Activated CD4-positive, CD25-positive, alpha-beta regulatory T cell treated with anti-CD3 and anti-CD28 coated beads, Interleukin-2, amount 50 U/mL, for 72 hours (primary cell): ENCODE data around the gene IFT74.

Experiments used
- DNase-seq: peaks from one replicate; pipeline ENCODE4 v3.0.0; 2021

IFT74 gene

DNA sequence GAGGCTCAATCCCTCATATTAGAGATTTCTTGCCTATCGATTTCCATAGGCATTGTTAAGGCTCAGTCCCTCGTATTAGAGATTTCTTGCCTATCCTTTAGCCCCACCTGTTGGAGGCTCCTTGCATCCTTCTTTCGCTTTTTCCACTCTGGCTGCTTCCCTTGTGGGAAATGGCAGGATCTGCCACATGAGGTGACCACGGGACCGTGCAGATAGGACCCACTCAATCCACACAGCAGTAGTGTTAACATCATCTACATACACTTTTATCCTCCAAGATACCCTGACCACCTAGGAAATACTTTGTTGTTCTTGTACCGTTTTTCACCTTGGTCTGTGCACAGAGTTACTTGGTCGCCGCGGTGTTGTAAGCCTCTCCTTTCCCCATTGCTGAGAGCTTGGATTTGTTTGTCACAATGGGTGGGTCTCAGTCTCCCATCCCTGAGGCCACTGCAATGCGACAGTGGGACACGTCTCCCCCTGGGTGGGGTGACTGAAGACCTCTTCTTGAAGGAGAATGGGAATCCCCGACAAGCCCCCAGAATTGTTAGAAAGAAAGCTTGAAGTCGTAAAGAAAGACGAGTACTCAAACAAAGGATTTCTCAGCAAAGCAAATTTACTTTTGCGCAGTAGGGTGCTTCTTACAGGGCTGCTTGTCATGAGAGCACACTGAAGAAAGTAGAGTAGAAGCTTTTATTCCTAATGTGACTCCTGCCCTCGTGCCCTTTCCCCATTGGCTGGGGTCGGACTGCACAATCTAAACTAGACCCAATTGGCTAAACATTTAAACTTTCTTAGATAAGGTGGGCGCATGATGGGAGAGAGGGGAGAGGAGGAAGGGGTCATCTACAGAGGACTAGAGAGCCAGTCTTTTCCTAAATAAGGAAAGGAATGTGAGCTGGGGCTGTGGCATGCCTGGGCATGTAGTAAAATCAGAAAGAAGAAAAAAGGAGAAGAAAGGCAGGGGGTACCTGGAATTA lies 19.8 kb downstream of the IFT74 start:
- no peak for DNase-seq

DNA sequence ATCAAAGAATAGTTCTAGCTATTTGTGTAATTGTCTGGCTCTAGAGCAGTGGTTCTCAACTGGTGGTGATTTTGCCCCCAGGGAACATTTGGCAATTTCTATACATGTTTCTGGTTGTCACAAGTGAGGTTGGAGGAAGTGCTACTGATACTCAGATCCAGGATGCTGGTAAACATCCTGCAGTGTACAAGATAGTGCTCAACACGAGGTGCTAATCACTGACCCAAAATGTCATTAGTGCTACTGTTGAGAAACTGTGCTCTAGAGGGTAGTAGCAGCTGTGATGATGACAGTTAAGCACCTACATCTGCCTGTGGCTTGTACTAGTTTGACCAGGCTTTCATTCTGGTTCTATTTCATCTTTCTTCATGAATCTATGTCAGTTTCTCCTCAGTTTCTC lies 27.1 kb downstream of the IFT74 start:
- DNase-seq, result no peak

DNA sequence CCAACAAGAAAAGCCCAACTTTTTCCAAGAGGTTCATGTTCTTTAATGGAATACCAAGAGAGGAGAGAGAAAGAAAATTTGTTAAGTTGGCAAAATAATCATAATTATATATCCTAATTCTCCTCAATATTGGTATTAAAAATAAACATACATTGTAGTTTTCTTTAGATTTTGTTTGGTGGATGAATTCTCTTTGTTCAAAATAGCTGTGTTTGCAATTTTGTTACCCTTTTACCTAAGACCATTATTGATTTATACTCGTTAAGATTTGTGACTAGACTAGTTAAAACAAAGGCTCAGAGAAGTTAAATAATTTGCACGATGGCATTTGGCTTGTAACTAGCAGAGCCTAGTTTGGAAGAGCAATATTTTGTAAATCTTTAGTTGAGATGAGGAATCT lies 39.6 kb downstream of the IFT74 start:
- DNase-seq, result no peak

DNA sequence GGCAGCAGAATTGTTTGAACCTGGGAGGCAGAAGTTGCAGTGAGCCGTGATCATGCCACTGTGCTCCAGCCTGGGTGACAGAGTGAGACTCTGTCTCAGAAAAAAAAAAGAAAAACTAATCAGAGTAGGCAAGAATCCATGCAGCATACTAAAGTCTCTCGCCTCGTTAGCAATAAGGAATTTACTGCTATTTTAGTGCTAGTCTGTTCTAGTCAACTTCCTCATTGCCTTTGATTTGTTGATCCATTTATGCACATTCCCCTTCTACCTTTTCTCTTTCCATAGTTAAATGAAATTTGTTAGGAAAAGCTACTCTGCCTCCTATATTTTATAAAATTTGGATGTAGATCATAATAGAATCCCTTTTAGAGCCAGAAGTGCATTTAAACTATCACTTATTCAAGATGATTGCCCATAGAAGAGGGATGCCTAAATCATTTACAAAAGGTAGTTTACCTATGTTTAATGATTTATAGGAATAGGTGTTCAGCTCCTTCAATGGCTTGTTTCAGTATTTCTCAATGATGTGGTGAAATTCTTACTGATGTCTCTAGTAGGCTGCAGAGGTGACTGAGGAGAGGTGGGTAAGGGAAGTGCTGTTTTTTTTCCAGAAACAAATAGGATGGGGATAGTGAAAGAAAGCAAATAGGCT lies 47.3 kb downstream of the IFT74 start:
- DNase-seq, result no peak

DNA sequence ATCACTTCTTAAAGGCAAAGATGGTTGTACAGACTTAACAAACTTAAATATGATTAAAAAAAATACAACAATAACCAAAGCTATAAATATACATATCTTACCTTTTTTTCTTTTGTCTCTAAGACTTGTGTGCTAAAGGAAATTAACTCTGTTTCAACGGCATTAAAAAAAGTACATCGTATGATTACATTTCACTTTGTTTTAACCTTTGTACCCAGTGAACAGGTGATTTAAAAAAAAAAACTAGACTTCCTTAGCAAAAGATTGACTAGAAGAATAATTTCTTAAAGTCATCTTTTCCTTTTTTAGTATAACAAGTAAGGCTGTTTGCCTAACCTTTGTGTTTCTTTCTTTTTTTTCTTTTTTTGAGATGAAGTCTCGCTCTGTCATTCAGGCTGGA lies 49.3 kb downstream of the IFT74 start, which contains the start of gene LRRC19:
Gene LRRC19, minus strand, starts transcription at position 182 of the 400 bp plus-strand sequence. CDS start 5,978 bp downstream, outside the sequence.
- no peak for DNase-seq

DNA sequence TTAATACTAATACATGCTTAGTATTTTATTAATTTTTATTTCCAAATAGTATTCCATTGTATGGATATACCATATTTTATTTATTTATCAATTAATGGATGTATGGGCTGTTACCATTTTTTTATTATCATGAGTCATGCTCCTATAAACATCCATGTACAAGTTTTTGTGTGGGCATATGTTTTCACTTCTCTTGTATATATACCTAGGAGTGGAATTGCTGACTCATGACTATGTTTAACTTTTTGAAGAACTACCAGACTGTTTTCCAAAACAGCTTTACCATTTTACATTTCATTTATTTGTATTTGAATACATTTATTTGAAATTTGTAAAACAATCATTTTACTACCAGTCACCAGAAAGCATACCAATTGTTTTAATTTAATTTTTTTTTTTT lies 63.4 kb downstream of the IFT74 start:
- no peak for DNase-seq

DNA sequence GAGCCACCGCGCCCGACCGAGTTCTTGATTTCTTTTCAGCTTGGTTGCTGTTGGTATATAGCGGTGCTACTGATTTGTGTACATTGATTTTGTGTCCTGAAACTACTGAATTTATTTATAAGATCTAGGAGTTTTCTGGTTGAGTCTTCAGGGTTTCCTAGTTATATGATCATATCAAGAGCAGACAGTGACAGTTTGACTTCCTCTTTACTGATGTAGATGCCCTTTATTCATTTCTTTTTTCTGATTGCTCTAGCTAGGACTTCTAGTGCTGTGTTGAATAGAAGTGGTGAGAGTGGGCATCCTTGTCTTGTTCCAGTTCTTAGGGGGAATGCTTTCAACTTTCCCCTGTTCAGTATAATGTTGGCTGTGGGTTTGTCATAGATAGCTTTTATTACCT lies 66.7 kb downstream of the IFT74 start:
- DNase-seq, result no peak

DNA sequence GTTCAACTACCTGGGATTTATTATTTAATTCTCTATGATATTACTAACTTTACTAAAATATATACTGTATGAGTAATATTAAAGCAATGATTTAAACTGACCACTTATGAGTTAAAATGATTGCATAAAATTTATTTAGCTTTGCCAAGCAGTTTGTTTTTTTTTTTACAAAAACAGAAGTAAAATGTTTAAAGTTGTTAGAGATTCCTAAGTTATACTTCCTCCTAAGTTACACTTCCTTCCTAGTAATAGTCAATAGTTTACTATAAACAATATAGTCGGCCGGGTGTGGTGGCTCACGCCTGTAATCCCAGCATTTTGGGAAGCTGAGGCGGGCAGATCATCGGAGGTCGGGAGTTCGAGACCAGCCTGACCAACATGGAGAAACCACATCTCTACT lies 73.0 kb downstream of the IFT74 start:
- DNase-seq, result no peak

DNA sequence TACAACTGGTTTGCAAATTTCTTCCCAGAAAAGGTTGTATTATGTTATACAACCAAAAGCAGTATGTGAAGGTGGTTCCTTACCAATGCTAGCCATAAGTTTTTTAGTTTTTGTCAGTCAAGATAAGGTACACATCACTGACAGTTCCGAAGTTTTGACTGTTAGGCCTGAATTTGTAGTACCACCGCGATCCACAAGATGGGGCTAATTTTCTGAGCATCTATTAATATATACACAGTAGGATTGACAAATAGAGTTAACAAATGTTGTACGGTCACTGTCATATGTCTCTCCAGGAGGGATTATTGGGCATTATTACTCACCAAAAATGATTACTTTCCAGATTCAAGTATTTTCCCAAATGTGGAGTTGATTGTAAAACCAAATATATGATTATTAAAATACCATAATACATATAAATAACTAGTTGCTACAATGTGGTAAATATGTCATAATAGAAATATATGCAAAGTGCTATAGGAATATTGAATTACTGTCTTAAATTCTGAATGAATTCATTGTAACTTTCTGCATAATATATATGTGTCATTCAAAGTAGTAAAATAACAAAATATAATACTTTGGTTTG lies 77.7 kb downstream of the IFT74 start:
- DNase-seq, result peak; percentile 56

DNA sequence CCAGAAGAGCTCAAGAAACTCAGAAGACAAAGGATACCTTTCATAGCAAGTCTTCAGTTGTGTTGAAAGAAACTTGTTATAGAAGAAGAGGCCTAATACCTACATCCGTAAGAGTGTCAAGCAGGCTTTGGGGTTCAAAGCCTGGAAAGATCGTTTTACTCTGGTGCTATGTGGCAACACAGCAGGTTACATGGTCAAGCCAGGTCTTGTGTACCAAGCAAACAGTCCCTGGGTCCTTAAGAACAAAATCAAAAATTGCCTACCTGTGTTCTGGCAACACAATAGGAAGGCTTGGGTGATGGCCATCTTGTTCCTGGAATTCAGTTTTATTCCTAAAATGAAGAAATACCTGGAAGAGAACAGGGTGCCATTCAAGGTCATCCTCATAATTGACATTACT lies 81.3 kb downstream of the IFT74 start:
- no peak for DNase-seq

DNA sequence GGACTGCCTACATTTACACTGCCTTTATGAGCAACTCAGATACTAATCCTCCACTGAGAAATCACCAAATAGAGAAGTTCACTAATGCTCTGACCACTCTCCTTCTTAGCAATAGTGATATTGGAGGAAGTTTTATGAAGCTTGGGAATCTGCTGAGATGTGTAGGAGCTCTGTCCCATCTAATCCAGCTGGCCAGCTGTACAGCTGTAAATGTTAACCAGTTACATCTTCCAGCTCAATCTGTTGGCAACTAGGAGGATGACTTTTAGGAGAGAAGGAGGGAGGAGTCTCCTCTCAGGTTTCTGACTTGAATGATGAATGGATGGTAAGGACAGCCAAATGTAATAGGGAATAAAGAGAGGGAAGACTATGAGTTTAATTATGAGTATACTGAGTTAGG lies 85.5 kb downstream of the IFT74 start:
- no peak for DNase-seq

DNA sequence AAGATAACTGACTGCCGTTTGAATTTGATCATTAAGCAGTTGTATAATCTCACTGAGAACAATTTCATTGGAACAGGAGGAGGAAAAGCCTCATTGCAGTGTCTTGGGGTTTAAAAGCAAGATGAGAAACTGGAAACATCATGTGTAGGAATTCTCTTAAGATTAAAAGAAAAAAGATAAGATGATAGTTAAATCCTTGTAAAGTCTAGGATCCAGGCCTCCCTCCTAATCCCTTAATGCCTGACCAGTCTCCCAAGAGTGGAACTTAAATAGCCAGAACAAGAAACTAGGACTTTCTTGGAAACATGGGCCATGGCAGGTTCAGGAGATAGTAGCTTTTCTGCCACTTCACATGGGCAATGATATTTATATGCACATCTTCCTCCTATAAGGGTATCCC lies 86.3 kb downstream of the IFT74 start:
- no peak for DNase-seq

DNA sequence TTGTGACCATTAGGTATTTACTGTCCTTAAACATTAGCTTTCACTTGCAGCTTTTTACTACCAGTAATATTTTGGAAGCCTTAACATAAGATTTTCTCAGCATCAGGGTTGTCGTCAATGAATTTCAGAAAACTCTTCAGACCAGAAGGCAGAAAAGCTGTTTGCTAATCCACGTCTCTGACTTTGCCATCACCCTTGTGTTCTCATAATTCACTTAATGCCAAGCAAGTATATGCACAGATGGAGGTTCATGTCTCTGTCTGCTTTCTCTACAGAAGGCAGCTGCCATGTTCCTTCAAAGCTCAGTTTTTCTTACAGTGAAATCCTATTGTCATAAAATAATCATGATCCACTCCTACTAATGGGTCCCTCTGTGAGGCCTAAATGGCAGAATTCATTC lies 87.0 kb downstream of the IFT74 start:
- no peak for DNase-seq

DNA sequence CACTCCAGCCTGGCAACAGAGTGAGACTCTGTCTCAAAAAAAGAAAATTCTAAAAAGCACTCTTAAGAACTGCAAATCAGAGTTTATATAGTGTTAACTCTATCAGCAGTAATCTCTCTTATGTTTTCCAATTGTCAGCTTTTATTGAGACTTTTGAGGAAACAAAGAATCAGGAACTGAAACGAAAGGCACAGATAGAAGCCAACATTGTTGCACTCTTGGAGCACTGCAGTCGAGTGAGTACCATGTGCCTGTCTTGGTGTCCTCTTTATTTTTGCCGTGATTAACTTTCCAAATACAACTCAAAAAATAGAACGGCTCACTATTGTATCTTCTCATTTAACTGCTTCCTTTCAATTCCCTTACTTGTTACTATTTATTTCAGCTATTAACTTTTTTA lies 90.9 kb downstream of the IFT74 start:
- DNase-seq, result no peak

DNA sequence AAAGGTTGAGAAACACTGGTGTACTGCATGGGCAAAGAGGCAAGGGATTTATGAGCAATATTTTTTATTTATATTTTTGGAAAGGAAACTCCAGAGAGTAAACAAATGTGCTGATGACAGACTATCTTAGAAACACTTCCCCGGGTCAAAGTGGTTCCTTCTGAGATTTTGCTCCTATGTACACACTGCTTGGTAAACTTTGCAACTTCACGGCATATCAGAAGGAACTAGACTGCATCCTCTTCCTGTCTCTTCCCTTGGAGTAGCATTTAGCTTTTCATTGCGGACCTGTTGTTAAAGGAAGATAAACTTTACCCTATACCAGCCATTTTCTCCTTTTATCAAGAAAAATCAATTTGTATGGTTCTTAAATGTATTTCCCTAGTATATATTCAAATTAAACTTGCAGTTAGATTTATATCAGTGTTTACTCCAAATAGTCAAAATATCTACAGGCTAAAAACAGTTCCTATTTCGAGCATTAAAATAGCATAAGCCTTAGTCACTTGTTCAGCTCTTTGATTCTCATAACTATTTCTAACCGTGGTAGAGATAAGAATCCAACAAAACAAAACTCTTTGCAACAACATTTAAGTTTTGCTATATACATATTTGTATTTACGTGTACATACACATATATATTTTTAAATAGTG lies 97.3 kb downstream of the IFT74 start:
- no peak for DNase-seq

DNA sequence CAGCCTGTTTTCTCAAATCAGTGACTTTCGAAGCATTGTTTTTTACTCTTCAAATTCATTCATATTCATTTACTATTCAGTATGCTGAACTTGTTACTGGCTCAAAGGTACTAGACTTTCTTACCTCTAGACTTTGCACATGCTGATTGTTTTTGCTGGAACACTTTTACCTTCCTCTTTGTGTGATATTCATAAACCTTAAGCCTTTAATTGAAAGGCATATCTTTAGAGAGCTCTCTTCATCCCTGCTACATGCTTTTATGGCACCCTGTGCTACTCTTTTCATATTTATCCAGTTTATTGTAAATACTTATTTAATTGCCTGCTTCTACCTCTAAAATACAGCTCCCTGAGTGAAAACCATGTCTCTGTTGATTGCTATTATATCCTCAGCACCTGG lies 97.9 kb downstream of the IFT74 start:
- DNase-seq, result no peak

DNA sequence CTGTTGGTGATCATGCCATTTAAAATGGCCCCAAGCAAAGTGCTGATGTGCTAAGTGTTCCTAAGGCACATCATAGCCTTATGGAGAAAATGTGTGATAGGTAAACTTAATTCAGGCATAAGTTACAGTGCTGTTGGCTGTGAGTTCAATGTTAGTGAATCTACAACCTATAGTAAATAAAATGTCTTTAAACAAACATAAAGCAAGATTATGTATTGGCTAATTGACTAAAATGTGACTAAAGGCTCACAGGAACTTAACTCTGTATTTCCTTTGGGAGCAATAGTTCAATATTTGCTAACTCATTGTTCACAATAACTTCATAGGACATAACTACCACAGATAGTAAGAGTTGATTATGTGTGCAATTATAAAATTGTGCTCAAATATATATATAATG lies 98.6 kb downstream of the IFT74 start:
- no peak for DNase-seq

DNA sequence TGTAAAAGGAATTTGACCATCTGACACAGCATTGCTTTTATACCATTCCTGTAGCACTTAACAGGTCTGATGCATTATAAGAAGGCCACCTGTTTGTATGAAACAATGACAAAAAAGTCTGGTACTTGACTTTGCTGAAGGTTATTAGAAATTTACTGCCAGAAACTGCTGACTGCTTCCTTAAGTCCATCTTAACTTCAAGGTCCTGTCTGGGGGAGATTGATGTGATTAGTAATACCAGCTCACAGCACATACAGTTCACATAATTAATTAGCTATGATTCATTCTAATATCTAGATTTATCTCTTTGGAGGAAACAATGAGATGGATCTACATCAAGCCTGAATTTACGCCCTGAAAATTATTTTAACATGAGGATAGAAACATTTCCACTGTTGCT lies 103.2 kb downstream of the IFT74 start:
- no peak for DNase-seq

DNA sequence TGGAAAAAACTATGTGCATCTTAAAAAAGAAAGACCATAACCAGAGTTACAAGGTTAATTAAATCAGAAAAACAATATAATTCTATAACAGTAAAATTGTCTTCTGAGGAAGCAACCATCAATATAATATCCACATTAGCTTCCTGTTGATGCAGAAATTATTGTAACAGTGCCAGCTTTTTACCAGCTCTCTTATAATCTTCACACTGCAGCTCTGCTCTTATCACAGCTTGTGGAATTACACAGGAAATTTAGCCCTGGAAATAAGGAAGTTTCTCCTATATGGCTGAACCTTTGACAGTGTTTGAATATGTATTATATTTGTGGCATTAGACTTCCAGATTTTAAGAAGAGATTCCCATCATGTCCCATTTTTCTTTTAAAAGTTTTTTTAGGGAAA lies 103.7 kb downstream of the IFT74 start:
- no peak for DNase-seq

DNA sequence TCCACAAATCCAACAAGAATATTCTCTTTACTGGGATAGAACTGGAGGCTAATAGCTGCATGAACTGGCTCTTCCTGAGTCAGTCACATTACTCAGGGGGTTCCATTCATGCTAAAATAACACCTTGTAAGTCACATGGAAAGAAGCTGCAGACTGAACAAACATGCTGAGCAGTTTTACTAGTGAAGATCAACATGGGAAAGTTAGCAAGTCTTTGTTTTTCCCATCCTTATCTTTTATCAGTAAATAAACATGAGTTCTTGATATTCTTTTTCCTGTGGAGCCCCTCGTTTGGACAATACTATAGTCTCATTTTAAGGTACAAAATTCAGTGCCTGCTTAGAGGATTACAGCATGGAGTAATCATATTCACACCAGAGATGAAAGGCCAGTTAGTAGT lies 109.1 kb downstream of the IFT74 start:
- no peak for DNase-seq

DNA sequence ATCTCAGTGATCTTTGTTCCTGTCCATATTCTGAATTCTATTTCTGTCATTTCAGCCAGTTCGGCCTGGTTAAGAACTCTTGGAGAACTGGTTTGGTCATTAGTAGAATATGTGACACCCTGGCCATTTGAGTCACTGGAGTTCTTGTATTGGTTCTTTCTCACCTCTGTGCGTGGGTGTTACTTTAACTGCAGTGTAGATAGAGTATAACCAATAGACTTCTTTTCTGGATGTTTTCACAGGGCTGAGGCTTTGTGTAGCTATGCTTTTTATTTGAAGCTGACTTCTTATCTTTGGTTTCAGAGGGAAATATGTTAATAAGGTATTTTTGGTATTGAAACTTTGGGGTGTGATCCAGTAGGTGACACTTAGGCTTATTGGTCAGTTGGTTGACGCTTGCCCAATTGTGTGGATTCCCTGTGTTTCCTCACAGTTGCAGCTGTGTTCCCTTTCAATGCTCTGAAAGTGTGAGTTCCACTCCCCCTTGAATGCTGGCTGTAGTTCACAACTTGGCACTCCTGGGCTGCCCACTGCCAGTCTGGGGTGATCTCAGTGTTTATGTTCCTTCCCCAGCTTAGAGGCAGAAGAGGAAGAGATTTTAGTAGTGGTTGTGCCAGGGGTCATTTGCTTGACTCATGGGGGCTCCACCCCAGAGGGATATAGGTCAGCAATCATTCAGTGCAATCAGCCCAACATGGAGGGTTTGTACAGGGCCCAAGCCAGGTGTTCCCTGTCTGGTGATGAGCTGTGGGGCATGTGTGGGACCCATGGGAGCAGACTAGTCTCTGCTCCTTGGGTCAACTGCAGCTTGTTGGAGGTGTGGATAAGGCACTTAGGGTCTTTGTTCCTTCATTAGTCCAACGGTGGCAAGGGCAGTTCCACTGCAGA lies 117.9 kb downstream of the IFT74 start:
- DNase-seq, result no peak

DNA sequence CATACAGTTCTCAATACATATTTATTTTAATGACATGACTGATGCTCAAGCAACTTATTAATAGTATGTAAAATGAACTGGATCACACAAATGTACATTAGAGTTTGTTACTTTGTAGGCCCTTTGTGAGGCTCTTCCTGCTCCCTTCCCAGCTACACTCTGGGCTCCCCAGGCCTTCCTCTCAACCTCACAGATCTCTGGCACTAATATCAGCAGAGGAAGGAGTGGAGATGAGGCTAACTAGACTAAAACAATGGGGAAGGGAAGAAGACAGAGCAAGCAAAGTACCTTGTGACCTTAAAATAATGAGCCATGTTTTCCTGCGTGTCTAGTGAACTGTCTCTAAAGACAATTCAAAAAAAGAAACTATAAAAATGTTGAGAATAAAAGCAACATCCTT lies 122.5 kb downstream of the IFT74 start:
- DNase-seq, result no peak
